HFFc6 (cell line): ENCODE measurements around the gene MDGA2. TPM values are rescaled to one million over a fixed set of nuclear protein-coding genes. Genes with fewer than 3 reads are reported as not detected.

Source experiments
- DNase-seq: peaks from one replicate; pipeline ENCODE4 v3.0.0-alpha.2; 2018
- H3K27ac Mint-ChIP-seq: 2 replicates; pipeline ENCODE4 v1.8.0; 2020; ENCODE audit warnings: mild to moderate bottlenecking, mixed read lengths
- H3K27me3 Mint-ChIP-seq: 2 replicates; pipeline ENCODE4 v1.8.0; 2021; ENCODE audit warnings: mild to moderate bottlenecking, moderate library complexity, mixed read lengths; ENCODE audit not compliant: insufficient read depth
- H3K36me3 Mint-ChIP-seq: 2 replicates; pipeline ENCODE4 v1.8.0; 2021; ENCODE audit warnings: low read depth, mixed read lengths
- H3K4me1 Mint-ChIP-seq: 2 replicates; pipeline ENCODE4 v1.8.0; 2020; ENCODE audit warnings: low read depth, mixed read lengths
- H3K4me3 Mint-ChIP-seq: 2 replicates; pipeline ENCODE4 v1.8.0; 2020; ENCODE audit warnings: mild to moderate bottlenecking, moderate library complexity, mixed read lengths
- H3K9me3 Mint-ChIP-seq: 2 replicates; pipeline ENCODE4 v1.8.0; 2020; ENCODE audit warnings: mild to moderate bottlenecking, mixed read lengths
- CTCF ChIP-seq: fragments of 200-600 bp; sonication (generic); IDR thresholded peaks from 2 replicates; pipeline ENCODE4 v1.5.0; 2021; ENCODE audit warnings: antibody characterized with exemption, mild to moderate bottlenecking
- total RNA-seq, 6 experiments: library from RNA; stranded (reverse); fragmentation: NEBNext Ultra II Directional; extraction: Animal tissue kit (Norgen Biotek cat#: 25700); gene quantifications; 2 replicates in 1 of 6; 3 replicates in 5 of 6; pipeline ENCODE4 v1.2.3, GENCODE V29; 2021

Gene MDGA2
- total RNA-seq, 6 experiments from 2014 or later: not detected

DNA sequence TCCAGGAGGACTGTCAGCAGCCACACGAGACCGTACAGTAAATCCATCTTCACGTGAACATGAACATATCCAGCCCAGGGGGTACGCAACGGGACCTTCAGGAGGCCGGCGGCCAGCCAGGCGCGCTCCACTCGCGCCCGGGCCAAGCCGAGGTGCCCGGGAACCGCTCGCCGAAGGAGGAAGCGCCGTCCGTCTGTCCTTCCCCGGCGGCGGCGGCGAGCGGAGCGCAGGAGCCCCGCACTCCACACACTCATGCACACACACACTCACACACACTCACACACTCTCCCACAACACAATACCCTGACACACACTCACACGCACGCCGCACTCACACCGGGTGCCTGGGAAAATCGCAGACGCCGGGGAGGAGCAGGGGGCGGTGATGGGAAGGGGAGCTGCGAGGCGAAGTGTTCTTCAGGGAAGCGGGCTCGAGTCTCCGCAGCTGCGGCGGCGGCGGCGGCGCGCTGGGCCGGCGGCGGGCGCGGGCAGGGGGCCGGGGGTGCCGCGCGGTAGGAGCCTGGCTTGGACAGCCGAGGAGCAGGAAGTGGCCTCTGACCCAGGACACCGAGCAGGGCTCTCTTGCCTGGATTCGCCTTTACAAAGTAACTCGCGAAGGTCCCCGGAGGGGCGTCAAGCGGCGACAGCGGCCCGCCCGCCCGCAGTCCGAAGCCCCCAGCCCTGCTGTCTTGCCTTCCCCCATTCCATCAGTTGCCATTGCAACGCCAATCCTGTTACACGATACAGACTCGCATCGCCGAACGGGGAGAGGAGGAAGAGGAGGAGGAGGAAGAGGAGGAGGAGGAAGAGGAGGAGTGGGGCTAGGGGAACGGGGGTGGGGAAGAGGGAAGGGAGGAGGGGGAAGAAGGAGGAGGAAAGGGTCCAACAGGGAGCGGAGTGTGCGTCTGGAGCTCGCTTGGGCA lies 601 bp downstream of the MDGA2 start:
- DNase-seq: no peak
- Mint-ChIP-seq H3K9me3 (peaks cover 15% of the 10 kb centered on the region), H3K4me3 (no peak overlapping the region), H3K36me3 (no peaks in the 10 kb centered on the region), H3K27me3 (no peaks in the 10 kb centered on the region; the same call in none of the 2 replicates), H3K4me1 (no peaks in the 10 kb centered on the region), H3K27ac (no peak overlapping the region)
- no peak for TF ChIP-seq CTCF

- Mint-ChIP-seq H3K27me3 (no peaks in the 10 kb centered on the region; the same call in none of the 2 replicates), H3K27ac (no peak overlapping the region), H3K4me1 (no peaks in the 10 kb centered on the region), H3K9me3 (peaks cover 15% of the 10 kb centered on the region), H3K36me3 (no peaks in the 10 kb centered on the region), H3K4me3 (no peak overlapping the region)
- no peak for DNase-seq
- no peak for TF ChIP-seq CTCF
These were observed 1.3 kb downstream of the MDGA2 start for GRCh38 chr14:47674148-47674542.

GRCh38 chr14:47665337-47666134 lies 9.9 kb downstream of the MDGA2 start:
- H3K27me3 Mint-ChIP-seq: no peaks in the 10 kb centered on the region
- H3K4me1 Mint-ChIP-seq: no peaks in the 10 kb centered on the region
- no peak for DNase-seq
- H3K27ac Mint-ChIP-seq: no peak overlapping the region
- no peaks in the 10 kb centered on the region for H3K36me3 Mint-ChIP-seq
- TF ChIP-seq CTCF: no peak
- H3K4me3 Mint-ChIP-seq: no peak overlapping the region
- H3K9me3 Mint-ChIP-seq: peaks cover 20% of the 10 kb centered on the region

DNA sequence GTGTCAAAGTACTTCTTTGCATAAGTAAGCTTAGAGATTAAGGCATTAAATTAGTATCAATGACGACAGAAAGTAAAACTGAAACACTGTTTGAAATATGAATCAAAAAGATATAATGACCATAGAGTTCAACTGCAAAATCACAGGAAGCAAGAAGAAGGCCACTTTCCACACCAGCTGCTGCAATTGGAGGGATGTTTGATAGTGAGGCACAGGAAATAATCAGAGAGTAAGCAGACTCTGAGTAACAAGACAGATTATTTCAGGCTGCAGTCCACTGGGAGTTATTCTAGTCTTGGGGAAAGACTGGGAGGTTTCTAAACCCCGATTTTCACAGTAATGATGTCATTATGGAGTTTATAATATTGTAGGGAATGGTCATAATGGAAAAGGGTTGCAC lies 12.9 kb downstream of the MDGA2 start:
- no peaks in the 10 kb centered on the region for H3K27me3 Mint-ChIP-seq
- H3K9me3 Mint-ChIP-seq: peaks cover 23% of the 10 kb centered on the region
- TF ChIP-seq CTCF: no peak
- no peak for DNase-seq
- H3K4me1 Mint-ChIP-seq: no peaks in the 10 kb centered on the region
- no peak overlapping the region for H3K27ac Mint-ChIP-seq
- no peaks in the 10 kb centered on the region for H3K36me3 Mint-ChIP-seq
- H3K4me3 Mint-ChIP-seq: no peak overlapping the region

DNA sequence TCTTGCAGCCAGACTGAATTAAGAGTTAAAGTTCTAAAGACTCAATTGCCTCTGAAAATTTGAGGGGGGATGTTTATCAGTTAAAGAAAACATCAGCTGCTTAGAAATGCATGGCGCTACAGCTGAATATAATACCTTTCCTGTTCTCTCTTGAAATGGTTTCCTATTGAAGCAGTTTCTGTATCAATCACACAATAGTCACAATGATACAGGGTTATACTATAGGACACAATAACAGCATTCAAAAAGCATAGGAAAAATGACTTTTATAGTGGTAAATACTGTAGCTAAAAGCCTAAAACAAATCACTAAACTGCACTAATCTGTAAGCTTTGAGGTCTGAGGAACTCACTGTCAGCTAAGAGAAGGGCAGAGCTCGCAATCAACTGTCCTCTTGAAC lies 15.2 kb downstream of the MDGA2 start:
- no peak for TF ChIP-seq CTCF
- Mint-ChIP-seq H3K4me1 (no peaks in the 10 kb centered on the region), H3K9me3 (peaks cover 10% of the 10 kb centered on the region), H3K27me3 (no peaks in the 10 kb centered on the region), H3K4me3 (no peak overlapping the region), H3K36me3 (no peaks in the 10 kb centered on the region), H3K27ac (no peak overlapping the region)
- DNase-seq: no peak
